NCI-H1092 (cell line): ENCODE measurements around the gene SUV39H2.
A peak's percentile ranks its signal among the peaks of the same experiment; 100 is the strongest.
"Not testable (repeated sequence)": the region's sequence is repeated elsewhere in the genome, so short reads cannot be mapped to it uniquely, and the experiment has no call there.

ENCODE experiments used
- DNase-seq: peaks from one replicate; lab custom pipeline; 2025; lab: John Stamatoyannopoulos, UW

The SUV39H2 gene, protein sequence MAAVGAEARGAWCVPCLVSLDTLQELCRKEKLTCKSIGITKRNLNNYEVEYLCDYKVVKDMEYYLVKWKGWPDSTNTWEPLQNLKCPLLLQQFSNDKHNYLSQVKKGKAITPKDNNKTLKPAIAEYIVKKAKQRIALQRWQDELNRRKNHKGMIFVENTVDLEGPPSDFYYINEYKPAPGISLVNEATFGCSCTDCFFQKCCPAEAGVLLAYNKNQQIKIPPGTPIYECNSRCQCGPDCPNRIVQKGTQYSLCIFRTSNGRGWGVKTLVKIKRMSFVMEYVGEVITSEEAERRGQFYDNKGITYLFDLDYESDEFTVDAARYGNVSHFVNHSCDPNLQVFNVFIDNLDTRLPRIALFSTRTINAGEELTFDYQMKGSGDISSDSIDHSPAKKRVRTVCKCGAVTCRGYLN

DNA sequence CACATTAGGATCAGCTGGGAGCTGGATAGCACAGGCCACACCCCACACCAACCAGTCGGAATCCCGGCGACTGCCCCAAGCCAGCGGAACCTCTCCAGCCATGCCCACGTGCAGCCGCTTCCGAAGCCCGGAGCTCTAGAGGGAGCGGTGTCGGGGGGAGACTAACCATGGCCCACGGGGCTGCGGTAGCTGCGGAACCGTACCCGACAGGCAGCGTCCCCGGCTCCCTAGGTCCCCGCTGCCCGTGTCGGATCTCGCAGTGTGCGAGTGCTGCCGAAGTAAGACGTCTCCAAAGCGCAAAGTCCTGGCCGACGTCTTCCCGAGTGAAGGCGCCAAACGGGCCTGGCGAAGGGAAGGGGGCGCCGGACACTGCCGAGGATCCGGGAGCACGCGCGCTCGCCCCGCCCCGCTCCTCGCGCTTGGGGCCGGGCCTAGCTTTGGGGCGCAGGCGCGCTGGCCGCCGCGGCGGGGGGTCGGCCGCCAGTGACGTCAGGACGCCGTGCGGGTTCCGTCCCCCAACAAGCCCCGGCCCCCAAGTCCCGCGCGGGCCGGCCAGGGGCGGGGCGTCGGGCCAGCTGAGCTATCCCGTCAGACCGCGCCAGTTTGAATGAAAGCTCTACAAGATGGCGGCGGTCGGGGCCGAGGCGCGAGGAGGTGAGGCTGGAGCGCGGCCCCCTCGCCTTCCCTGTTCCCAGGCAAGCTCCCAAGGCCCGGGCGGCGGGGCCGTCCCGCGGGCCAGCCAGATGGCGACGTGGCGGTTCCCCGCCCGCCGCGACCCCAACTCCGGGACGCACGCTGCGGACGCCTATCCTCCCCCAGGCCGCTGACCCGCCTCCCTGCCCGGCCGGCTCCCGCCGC lies at the start of gene SUV39H2:
SUV39H2 (plus strand) TSS at position 601 of the 858 bp plus-strand sequence; CDS start at position 624, 23 bp downstream.
- peak; percentile 86 for DNase-seq

DNA sequence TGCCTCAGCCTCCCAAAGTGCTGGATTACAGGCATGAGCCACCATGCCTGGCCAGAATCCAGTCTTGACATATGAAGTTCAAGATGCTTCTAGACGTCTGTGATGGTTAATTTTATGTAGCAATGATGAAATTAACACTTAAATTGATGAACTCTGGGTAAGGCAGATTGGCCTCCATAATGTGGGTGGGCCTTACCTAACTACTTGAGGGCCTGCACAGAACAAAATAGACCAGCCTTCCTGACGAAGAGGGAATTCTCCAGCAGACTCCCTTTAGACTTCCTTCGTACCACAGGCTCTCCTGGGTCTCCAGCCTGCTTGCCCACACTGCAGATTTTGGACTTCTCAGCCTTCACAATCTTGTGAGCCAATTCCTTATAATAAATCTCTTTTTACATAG lies 45.6 kb upstream of the SUV39H2 start:
- no peak for DNase-seq

DNA sequence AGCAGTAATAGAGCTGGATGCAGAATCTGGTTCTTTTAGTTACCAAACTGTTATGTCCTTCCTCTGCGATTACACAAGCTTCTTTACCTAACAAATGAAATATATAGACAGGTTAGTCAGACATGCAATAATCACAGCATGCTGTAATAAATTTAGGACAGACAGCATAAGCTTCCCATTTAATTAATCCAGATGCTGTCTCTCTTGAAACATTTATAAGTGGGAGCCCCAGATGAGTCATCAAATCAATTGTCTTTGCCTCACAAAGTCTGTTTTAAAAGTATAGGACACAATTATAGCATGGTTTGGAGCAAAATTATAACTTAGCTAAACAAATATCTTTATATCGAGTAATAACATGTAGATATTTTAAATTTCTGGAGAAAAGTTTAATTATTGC lies 42.5 kb upstream of the SUV39H2 start:
- DNase-seq, result no peak

DNA sequence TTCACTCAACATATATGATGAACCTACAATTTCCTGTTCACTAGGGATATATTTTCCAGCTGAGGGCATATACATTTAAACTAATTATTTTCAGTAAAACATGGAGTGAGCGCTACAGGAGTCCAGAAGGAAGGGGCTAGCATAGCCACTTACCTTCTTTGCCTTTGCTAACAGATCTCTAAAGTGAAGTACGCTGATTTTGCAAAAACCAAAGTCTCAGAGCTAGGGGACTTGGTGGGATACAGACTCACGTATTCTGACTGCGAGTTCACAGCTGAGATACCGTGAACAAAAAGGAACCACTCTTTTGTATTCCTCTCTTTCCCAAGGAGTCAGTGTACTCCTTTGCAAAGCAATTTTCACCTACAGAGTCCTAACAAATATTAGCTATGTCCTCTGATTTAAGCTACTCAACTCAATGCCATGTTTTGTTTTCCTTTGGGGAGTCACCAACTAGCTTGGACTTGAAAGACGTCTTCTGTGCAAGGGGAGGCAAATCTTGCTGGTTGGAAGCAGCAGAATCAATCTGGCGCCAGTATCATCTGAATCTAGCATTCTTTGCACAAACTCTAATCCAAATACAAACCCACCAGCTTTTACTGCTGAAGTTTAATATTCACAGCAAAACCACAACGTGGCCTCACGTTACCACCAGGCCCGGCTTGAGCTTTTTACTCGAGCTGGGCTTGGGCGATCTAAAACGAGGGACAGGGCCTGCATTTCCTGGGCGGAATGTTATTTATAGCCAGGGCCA lies 41.5 kb upstream of the SUV39H2 start:
- no peak for DNase-seq

DNA sequence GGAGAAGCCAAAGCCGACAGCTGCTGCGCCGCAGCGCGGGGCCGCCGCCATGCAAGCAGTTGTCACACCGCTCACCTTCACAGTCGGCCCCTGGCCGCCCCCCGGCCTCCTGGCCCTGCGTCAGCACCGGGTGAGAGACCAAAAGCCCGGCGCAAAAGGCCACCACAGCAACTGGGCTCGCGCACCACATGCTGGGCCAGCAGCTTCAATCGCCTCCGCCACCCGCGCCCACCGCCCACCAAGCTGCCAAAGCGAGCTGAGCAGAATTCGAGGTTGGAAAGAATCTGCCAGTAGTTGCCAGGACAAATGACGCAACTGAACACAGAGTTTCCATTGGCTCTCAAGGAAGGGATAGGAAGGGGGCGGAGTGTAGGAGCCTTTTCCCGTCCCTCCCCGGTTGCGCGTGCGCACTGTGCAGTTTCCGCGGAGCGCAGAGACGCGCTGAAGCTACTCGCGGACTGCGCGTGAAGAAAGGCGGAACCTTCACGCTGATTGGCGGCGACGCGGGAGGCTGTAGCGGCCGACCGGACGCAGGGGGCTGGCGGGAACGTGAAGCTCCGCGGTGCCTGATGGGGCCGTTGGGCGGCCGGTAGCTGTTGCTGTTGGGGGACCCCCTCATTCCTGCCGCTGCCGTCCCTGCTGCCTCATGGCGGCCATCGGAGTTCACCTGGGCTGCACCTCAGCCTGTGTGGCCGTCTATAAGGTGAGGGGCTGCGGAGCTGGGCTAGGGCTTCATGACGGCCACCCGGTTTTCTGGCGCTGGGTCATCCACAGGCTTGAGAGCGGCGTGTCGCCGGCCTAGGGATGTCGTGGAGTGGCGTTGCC lies 40.7 kb upstream of the SUV39H2 start, which contains the start of the genes CDNF, HSPA14 and MSANTD7:
CDNF (minus strand) TSS at position 281 of the 825 bp plus-strand sequence; CDS start at position 190, 91 bp downstream.
HSPA14 (plus strand) TSS at position 550 of the 825 bp plus-strand sequence; CDS start at position 647, 97 bp downstream.
MSANTD7 (plus strand) TSS at position 550 of the 825 bp plus-strand sequence. CDS start 3,979 bp downstream, outside the sequence.
- DNase-seq, result peak; percentile 98

DNA sequence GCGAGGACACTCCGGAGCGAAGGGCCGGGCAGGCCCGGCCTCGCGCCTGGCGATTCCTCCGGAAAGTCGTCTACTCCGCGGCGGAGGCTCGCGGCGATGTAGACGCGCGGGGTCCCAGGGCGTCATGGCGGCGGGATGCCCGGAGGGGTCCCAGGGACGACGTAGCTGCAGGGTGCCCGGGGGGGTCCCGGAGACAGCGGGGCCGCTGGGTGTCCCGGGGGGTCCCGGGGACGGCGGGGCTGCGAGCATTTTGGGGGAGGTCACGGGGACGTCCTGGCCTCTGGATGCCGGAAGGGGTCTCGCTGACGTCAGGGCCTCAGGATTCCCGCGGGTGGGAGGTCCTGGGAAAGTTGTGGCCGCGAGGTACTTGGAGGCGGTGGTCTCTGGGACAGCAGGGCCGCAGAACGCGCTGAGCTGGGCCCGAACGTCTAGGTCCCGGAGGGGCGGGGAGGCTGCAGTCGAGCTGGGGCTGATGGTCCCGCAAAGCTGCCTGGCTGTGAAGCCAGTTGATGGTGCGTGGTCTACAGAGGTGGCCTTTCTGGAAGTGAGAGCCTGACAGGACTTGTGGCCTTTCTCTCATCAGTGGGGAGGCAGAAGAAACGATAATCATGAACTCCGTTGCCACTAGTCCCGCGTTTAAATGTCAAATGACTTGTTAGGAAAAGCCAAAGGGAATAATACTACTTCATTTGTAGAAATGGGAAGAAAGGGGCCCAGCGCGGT lies 39.9 kb upstream of the SUV39H2 start:
- no peak for DNase-seq

DNA sequence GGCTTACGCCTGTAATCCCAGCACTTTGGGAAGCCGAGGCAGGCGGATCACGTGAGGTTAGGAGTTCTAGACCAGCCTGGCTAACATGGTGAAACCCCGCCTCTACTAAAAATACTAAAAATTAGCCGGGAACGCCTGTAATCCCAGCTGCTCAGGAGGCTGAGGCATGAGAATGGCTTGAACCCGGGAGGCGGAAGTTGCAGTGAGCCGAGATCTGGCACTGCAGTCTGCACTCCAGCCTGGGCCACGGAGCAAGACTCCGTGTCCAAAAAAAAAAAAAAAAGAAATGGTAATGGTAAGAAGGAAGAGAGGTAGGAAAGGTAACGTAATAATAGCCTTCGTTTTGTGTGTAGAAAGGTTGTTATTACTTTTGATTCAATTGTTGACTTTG lies 39.4 kb upstream of the SUV39H2 start:
- DNase-seq, result no peak

DNA sequence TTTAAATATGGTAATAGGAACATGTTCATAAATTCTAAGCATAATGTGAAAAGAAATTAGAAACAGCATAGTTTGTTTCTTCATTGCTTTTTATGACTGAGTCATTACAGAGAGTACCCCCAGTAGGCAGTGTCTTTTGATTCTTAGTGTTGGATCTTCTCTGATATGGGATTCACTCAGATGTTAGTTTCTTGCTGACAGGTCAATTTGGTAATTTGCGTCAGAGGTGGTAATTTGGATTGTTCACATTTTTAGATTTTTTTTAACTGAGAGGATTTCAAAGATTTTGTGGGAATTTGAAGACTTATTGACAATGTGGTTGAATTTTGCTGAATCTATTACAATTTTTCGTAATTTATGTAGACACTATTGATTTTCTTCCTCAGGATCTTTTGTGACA lies 38.5 kb upstream of the SUV39H2 start:
- DNase-seq, result no peak

DNA sequence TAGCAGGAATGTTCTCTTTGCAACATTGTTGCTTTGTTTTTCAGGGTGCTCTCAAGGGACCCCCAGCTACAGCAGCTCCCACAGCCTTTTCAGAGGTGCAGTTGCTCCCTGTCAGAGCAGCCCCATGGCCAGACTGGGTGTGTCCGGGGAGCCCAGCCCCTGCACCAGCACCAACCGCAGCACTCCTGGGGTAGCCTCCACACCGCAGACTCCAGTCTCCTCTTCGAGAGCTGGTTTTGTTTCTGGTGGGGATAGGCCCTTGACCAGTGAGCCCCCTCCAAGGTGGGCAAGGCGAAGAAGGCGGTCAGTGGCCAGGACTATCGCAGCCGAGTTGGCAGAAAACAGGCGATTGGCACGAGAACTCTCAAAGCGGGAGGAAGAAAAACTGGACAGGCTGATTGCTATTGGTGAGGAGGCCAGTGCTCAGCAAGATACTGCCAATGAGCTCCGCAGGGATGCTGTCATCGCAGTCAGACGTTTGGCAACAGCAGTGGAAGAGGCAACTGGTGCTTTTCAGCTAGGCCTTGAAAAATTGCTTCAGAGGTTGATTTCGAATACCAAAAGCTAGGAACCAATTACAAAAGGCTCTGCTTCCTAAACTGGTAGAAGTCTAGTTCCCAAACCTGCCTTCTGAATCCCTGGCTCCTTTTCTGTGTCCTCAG lies 35.2 kb upstream of the SUV39H2 start:
- DNase-seq, result no peak

DNA sequence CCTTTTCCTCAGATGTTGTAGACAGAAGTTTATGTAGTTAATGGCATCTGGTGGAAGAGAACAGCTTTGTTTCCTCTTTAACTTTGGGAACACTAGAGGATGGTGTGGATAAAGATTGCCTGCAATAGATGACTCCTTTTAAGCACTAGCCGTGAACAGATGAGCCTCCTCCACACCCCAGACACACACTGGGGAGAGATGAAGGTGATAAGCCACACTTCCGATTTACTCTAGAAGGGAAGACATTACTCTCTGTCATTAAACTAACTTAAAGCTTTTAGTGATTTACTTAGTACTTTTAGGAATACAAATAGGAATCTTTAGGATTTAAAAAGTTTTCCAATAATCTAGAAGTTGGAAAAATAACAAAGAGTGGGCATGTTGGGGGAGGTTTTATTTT lies 33.7 kb upstream of the SUV39H2 start:
- no peak for DNase-seq

DNA sequence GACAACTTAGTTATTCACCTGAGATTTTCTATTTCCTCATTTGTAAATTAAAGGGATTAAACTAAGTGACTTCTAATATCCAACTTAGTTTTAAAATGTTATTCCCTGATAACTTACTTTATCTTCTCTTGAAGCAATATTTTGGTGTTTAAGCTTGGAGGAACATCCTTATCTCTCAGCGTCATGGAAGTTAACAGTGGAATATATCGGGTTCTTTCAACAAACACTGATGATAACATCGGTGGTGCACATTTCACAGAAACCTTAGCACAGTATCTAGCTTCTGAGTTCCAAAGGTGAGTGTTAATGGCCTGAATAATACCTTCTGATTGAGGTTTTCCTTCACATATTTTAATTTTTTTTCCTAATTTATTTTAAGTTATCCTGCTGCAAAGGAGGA lies 26.4 kb upstream of the SUV39H2 start:
- no peak for DNase-seq

DNA sequence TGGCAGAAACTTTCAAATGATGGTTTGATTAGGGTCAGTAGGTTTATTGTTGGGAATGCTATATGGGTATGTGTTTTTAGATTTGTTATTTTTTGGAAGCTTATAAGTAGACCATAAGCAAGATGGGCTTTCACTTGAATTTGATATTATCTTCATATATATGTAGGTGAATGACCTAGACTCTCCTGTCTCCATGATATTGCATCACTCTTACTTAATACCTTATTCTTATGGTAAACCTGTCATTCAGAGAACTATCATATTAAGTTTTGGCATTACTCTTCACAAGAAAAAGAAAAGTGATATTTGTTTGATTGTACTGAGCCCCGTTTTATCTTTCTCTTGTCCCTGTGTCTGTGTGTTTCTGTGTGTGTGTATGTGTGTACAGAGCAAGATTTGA lies 23.2 kb upstream of the SUV39H2 start:
- no peak for DNase-seq

DNA sequence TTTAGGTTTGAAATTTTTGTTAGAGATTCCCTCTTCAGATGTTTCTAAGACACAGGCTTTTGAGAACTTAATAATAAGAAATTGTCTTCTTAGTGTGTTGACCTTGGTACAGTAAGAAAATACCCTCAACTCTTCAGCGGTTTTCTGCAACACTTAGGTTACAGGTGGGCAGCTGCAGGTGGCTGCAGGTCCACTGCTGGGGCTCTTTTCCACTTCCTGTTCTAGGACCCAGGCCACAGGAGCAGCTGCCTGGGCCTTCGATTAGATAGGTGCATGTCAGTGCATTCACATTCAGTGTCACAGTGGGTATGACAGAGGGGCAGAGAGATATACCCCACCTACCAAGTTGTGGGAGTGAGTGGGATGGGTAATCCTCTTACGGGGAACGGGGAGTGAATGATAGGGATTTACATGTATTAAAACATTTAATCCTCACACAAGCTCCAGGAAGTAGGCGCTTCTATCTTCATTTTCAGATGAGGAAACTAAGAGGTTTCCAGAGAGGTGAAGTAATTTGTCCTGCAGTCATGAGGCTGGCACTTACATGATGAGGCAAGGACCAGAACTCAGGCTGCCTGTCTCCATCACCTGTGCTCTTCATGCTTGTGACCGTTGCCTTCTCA lies 20.2 kb upstream of the SUV39H2 start:
- no peak for DNase-seq

DNA sequence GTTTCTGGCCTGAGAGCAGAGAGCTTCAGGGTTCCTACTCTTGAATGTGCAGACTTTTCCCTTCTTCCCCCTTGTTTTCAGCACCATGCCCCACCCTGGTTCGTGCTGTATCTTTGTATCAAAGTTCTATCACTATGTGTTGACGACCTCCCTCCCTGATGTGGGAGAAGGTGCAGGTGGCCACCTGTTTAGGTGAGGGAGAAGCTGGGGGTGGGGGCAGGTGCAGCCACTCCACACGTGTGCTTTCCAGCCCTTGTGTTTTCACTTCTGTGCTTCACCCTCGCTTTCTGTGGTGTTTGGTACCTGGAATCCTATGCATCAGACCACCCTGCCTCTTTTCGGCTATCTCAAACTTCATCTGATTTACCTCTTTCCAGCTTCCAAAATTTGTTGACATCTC lies 19.6 kb upstream of the SUV39H2 start:
- no peak for DNase-seq

DNA sequence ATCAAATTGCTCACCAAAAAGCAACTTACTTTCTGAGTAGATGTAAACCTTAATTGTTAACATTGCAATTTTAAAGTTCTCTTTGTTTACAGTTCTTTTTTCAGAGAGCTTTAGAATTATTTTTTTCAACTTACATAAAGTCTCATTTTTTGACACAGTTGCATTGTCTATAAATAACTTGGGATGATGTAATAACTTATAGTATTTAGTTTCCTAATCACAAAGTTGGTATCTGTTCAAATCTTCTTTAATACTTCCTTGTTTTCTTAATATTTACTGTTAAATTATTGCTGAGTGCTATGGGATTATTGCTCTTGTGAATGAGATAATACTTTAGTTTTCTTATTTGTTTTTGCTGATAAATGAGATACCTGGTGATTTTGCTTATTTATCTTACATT lies 18.9 kb upstream of the SUV39H2 start:
- DNase-seq, result no peak

DNA sequence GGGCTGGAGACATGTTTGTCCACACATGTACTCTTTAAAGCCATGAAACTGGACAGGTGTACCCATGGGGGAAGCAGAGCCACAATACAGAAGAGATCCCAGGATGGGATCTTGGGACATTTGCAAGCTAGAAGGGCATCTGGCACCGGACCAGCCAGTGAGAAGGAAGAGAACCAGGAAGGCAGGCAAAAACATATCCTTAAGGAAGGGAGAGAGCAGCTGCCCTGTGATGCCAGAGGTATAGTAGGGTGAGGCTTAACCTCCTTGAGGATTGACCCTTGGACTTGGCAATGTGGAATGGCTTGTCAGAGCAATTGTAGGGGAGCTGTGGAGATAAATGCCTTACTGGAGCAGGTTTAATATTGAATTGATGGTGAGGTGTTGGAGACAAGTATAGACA lies 17.9 kb upstream of the SUV39H2 start:
- no peak for DNase-seq

DNA sequence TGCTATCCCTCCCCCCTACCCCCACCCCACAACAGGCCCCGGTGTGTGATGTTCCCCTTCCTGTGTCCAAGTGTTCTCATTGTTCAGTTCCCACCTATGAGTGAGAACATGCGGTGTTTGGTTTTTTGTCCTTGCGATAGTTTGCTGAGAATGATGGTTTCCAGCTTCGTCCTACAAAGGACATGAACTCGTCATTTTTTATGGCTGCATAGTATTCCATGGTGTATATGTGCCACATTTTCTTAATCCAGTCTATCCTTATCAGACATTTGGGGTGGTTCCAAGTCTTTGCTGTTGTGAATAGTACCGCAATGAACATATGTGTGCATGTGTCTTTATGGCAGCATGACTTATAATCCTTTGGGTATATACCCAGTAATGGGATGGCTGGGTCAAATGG lies 14.2 kb upstream of the SUV39H2 start:
- not testable (repeated sequence) for DNase-seq

DNA sequence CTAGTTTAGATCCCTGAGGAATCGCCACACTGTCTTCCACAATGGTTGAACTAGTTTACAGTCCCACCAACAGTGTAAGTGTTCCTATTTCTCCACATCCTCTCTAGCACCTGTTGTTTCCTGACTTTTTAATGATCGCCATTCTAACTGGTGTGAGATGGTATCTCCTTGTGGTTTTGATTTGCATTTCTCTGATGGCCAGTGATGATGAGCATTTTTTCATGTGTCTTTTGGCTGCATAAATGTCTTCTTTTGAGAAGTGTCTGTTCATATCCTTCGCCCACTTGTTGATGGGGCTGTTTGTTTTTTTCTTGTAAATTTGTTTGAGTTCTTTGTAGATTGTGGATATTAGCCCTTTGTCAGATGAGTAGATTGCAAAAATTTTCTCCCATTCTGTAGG lies 13.8 kb upstream of the SUV39H2 start:
- not testable (repeated sequence) for DNase-seq

DNA sequence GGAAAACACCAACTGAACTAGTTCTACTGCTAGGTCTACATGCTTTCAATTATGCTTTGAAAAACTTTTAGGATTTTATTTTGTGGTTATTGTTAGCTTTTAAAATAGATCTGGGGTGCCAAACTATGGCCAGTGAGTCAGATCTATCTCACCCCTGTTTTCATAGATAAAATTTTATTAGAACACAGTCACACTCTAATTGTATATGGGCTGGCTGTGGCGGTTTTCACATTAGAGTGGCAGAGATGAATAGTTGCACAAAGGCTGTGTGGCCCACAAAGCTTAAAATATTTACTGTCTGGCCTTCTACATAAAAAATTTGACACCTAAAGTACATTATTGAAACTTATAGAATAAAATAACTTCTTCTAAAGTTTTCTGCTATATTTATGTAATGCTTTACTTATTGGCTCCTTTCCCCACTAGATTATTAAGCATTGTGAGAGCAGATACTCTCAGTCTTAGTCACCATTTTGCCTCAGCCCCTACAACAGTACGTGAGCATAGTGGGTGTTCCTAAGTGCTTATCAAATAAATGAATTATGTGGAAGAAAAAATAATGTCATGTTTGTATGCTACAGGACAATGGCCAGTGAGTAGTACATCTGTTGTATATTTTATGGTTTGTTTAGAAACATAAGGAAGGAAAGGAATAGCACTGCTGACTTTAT lies 5.4 kb upstream of the SUV39H2 start:
- DNase-seq, result no peak
